Erythroblast (primary cell): ENCODE results near the gene GPR32.

Source experiments
- GATA1 ChIP-seq: IDR thresholded peaks from 2 replicates; pipeline ENCODE4 v1.6.1; 2011; ENCODE audit warnings: low read depth, mild to moderate bottlenecking, control low read depth, low read length, moderate library complexity
- POLR2A ChIP-seq: IDR thresholded peaks from 2 replicates; pipeline ENCODE4 v1.6.1; 2011; ENCODE audit warnings: mild to moderate bottlenecking, low read length

DNA sequence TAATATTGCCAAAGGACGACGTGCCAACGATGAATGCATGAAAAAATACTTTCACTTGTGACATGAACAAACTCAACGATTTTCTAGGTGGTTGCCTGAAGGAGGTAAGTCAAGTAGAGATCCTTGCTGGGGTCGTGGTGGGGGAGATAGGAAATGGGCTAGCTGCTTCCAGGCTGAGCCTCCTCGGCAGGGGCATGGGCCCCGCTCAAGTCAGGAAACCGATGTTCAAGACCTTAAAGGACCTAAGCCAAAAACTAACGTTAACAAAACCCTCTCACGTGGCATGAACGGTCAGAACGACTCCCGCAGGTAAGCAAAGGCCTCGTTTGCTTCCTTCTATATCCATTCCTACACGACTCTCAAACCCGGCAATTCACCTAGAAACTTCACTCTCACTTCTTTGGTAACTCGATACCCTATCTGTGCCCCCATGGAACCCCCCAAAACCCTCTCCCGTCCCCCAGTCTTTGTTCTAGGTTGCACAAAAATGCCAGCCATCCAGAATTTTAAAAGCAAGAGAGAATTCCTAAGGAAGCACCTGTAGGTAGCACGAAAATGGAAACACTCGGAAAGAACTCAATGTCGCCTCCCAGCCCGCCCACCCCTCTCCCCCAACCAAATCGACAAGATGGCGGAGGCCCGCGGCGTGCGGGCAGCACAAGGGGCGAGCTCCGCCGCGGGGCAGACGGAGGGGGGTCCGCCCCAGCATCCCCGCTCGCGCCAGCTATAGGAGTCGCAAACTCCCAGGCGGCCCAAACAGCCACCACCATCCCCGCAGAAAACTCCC, 33.6 kb downstream of the GPR32 start:
- TF ChIP-seq POLR2A = no peak
- no peak for TF ChIP-seq GATA1
